HEK293 (cell line): Measurements from ENCODE around the gene FAM83F.

Experiments used
- CTCF ChIA-PET: fragments of 350-600 bp; formaldehyde crosslinking; extraction: SDS; loops from one replicate; lab custom pipeline; 2021; ENCODE audit warnings: antibody characterized with exemption; lab: Yijun Ruan, JAX
- POLR2A ChIA-PET: fragments of 300-600 bp; formaldehyde crosslinking; extraction: SDS; loops from one replicate; lab custom pipeline; 2020; ENCODE audit warnings: antibody characterized with exemption, inconsistent platforms; lab: Yijun Ruan, JAX
- H3K27ac ChIP-seq: fragments of 200-500 bp; sonication (Bioruptor generic); 2 replicates; pipeline ENCODE4 v1.5.1; 2014; ENCODE audit warnings: low read depth, low read length, control low read depth, inconsistent platforms; ENCODE audit errors: extremely low read depth
- H3K36me3 ChIP-seq, 2 experiments: fragments of 200-500 bp in 1 of 2; sonication (Bioruptor generic) in 1 of 2; 1 replicate in 1 of 2; 2 replicates in 1 of 2; pipeline ENCODE4 v1.5.1; 2014 to 2017; ENCODE audit warnings: inconsistent platforms in 2 of 2, low read length in 2 of 2; ENCODE audit not compliant: control insufficient read depth in 2 of 2, insufficient read depth in 1 of 2
- H3K4me1 ChIP-seq: fragments of 200-500 bp; sonication (Bioruptor generic); 2 replicates; pipeline ENCODE4 v1.5.1; 2014; ENCODE audit warnings: mild to moderate bottlenecking, low read length, inconsistent platforms; ENCODE audit not compliant: control insufficient read depth, insufficient read depth
- H3K4me3 ChIP-seq: 2 replicates; pipeline ENCODE4 v1.5.1; 2011; ENCODE audit warnings: low read depth, mild to moderate bottlenecking, control low read depth, low read length, moderate library complexity
- H3K9me3 ChIP-seq: fragments of 200-500 bp; sonication (Bioruptor generic); 2 replicates; pipeline ENCODE4 v1.5.1; 2014; ENCODE audit warnings: low read depth, low read length, inconsistent platforms; ENCODE audit not compliant: control insufficient read depth, insufficient read depth
- GLIS1 ChIP-seq: fragments of 450-650 bp; formaldehyde crosslinking; IDR thresholded peaks from 2 replicates; pipeline ENCODE4 v1.5.1; 2016; ENCODE audit warnings: missing biosample characterization, missing genetic modification characterization
- HIC1 ChIP-seq: fragments of 450-650 bp; formaldehyde crosslinking; IDR thresholded peaks from 2 replicates; pipeline ENCODE4 v1.5.1; 2016; ENCODE audit warnings: missing biosample characterization, missing genetic modification characterization
- IKZF3 ChIP-seq: fragments of 450-650 bp; IDR thresholded peaks from 2 replicates; pipeline ENCODE4 v1.5.0; 2018; ENCODE audit warnings: missing biosample characterization, mild to moderate bottlenecking, missing genetic modification characterization, moderate library complexity
- KLF10 ChIP-seq: fragments of 450-650 bp; IDR thresholded peaks from 2 replicates; pipeline ENCODE4 v1.5.1; 2018; ENCODE audit warnings: missing biosample characterization, mild to moderate bottlenecking, missing genetic modification characterization
- MZF1 ChIP-seq: fragments of 450-650 bp; formaldehyde crosslinking; IDR thresholded peaks from 2 replicates; pipeline ENCODE4 v1.5.1; 2017; ENCODE audit warnings: missing biosample characterization, missing genetic modification characterization, borderline replicate concordance
- OSR2 ChIP-seq: fragments of 450-650 bp; formaldehyde crosslinking; IDR thresholded peaks from 2 replicates; pipeline ENCODE4 v1.5.1; 2016; ENCODE audit warnings: missing biosample characterization, missing genetic modification characterization
- SETDB1 ChIP-seq: IDR thresholded peaks from one replicate; pipeline ENCODE4 v1.6.1; 2017; ENCODE audit warnings: mild to moderate bottlenecking, low read length, moderate library complexity, mixed read lengths; ENCODE audit not compliant: insufficient read length
- SP2 ChIP-seq: fragments of 450-650 bp; formaldehyde crosslinking; IDR thresholded peaks from 2 replicates; pipeline ENCODE4 v1.5.1; 2016; ENCODE audit warnings: missing biosample characterization, missing genetic modification characterization
- SP7 ChIP-seq: fragments of 450-650 bp; formaldehyde crosslinking; IDR thresholded peaks from 2 replicates; pipeline ENCODE4 v1.5.1; 2016; ENCODE audit warnings: missing biosample characterization, missing genetic modification characterization
- ZBTB17 ChIP-seq: fragments of 450-650 bp; formaldehyde crosslinking; IDR thresholded peaks from 2 replicates; pipeline ENCODE4 v1.5.1; 2016; ENCODE audit warnings: missing biosample characterization, missing genetic modification characterization
- ZBTB8A ChIP-seq: fragments of 450-650 bp; formaldehyde crosslinking; IDR thresholded peaks from 2 replicates; pipeline ENCODE4 v1.5.1; 2016; ENCODE audit warnings: missing biosample characterization, missing genetic modification characterization
- ZEB2 ChIP-seq: fragments of 450-650 bp; formaldehyde crosslinking; IDR thresholded peaks from 2 replicates; pipeline ENCODE4 v1.5.1; 2016; ENCODE audit warnings: missing biosample characterization, missing genetic modification characterization
- ZFP41 ChIP-seq: fragments of 450-650 bp; formaldehyde crosslinking; IDR thresholded peaks from 2 replicates; pipeline ENCODE4 v1.5.1; 2016; ENCODE audit warnings: missing biosample characterization, missing genetic modification characterization, borderline replicate concordance
- ZNF184 ChIP-seq: fragments of 450-650 bp; IDR thresholded peaks from 2 replicates; pipeline ENCODE4 v1.5.1; 2018; ENCODE audit warnings: missing biosample characterization, mild to moderate bottlenecking, missing genetic modification characterization
- ZNF335 ChIP-seq: fragments of 450-650 bp; formaldehyde crosslinking; conservative IDR thresholded peaks from 2 replicates; pipeline ENCODE4 v1.5.1; 2016; ENCODE audit warnings: missing biosample characterization, missing genetic modification characterization
- ZNF501 ChIP-seq: fragments of 450-650 bp; formaldehyde crosslinking; IDR thresholded peaks from 2 replicates; pipeline ENCODE4 v1.5.1; 2016; ENCODE audit warnings: missing biosample characterization, missing genetic modification characterization
- ZNF558 ChIP-seq: fragments of 450-650 bp; formaldehyde crosslinking; IDR thresholded peaks from 2 replicates; pipeline ENCODE4 v1.5.1; 2016; ENCODE audit warnings: missing biosample characterization, missing genetic modification characterization
- ZNF561 ChIP-seq: fragments of 450-650 bp; IDR thresholded peaks from 2 replicates; pipeline ENCODE4 v1.5.1; 2018; ENCODE audit warnings: missing biosample characterization, missing genetic modification characterization, borderline replicate concordance
- ZNF704 ChIP-seq: fragments of 450-650 bp; formaldehyde crosslinking; IDR thresholded peaks from 2 replicates; pipeline ENCODE4 v1.5.1; 2016; ENCODE audit warnings: missing biosample characterization, missing genetic modification characterization

Gene FAM83F

GRCh38 chr22:40042312-40042711, 47.6 kb downstream of the FAM83F start:
- Histone ChIP-seq H3K36me3 (no peaks in the 10 kb centered on the region), H3K27ac (no peak overlapping the region), H3K4me3 (no peak overlapping the region), H3K9me3 (no peaks in the 10 kb centered on the region), H3K4me1 (peaks cover 20% of the 10 kb centered on the region)
- no peak for TF ChIP-seq ZNF501
- TF ChIP-seq ZBTB17: 0 out of 2 replicates have a peak, but pooled peaks have one; percentile 22
- TF ChIP-seq ZNF335: no peak
- no peak for TF ChIP-seq ZBTB8A (tag by site-specific recombination)
- TF ChIP-seq OSR2 (tag by site-specific recombination): no peak
- POLR2A ChIA-PET: no interaction called here
- CTCF ChIA-PET: interaction anchor here (3.2 to 7.1 kb wide), 2 partner anchors 17 to 306 kb away, joined by 28 to 50 read pairs; no protein-coding TSS in a partner anchor

- peaks cover 20% of the 10 kb centered on the region for H3K4me1 ChIP-seq
- TF ChIP-seq SETDB1 (no peak), ZNF704 (tag by site-specific recombination) (no peak), ZNF184 (tag by site-specific recombination) (no peak), SP2 (no peak)
- TF ChIP-seq, all 188 proteins: peak for 0
- H3K4me3 ChIP-seq: no peak overlapping the region
- H3K36me3 ChIP-seq: no peaks in the 10 kb centered on the region
- H3K9me3 ChIP-seq: no peaks in the 10 kb centered on the region
- ChIA-PET POLR2A (interaction anchor here (0.9 to 3.2 kb wide), 6 partner anchors 45 to 553 kb away, joined by 3 to 72 read pairs (median 4); partner anchors contain the start of genes ADSL and TNRC6B), CTCF (interaction anchor here (0.5 to 7.1 kb wide), 5 partner anchors 18 to 509 kb away, joined by 3 to 50 read pairs (median 4); partner anchors contain the start of gene TNRC6B)
- H3K27ac ChIP-seq: no peak overlapping the region
Observed at GRCh38 chr22:40043081-40043480, 48.3 kb downstream of the FAM83F start.

- no peak for TF ChIP-seq SP7 (tag by site-specific recombination)
- peak; percentile 87; the same call in 1 of the 2 replicates for TF ChIP-seq MZF1 (tag by site-specific recombination)
- no peak for TF ChIP-seq IKZF3 (tag by site-specific recombination)
- TF ChIP-seq ZNF558 (tag by site-specific recombination): 0 out of 2 replicates have a peak, but pooled peaks have one; percentile 21
- Histone ChIP-seq H3K4me3 (peak overlapping the region; percentile 78), H3K4me1 (peaks cover 20% of the 10 kb centered on the region), H3K9me3 (no peaks in the 10 kb centered on the region), H3K36me3 (no peaks in the 10 kb centered on the region), H3K27ac (peak overlapping the region; percentile 34; the same call in 1 of the 2 replicates)
- POLR2A ChIA-PET: interaction anchor here (0.6 to 3.2 kb wide), 34 partner anchors 10 to 725 kb away, joined by 3 to 72 read pairs (median 4); partner anchors contain the start of genes ADSL, ATF4, MIEF1 and RPL3
- CTCF ChIA-PET: interaction anchor here (0.7 to 7.1 kb wide), 8 partner anchors 8 to 515 kb away, joined by 3 to 50 read pairs (median 4); partner anchors contain the start of gene TNRC6B
Observed at GRCh38 chr22:40043793-40044101, 49.0 kb downstream of the FAM83F start.

GRCh38 chr22:40044102-40044869, 49.5 kb downstream of the FAM83F start:
- H3K4me1 ChIP-seq: peaks cover 20% of the 10 kb centered on the region
- ChIA-PET CTCF (interaction anchor here (0.6 to 7.1 kb wide), 10 partner anchors 8 to 550 kb away, joined by 3 to 50 read pairs (median 4); partner anchors contain the start of gene TNRC6B), POLR2A (interaction anchor here (0.6 to 3.2 kb wide), 38 partner anchors 10 to 726 kb away, joined by 3 to 72 read pairs (median 4); partner anchors contain the start of genes ADSL, ATF4, MIEF1 and RPL3)
- H3K27ac ChIP-seq: peak overlapping the region; percentile 72
- no peaks in the 10 kb centered on the region for H3K36me3 ChIP-seq
- peak overlapping the region; percentile 99 for H3K4me3 ChIP-seq
- no peaks in the 10 kb centered on the region for H3K9me3 ChIP-seq
- TF ChIP-seq HIC1 (tag by site-specific recombination) (no peak), KLF10 (tag by site-specific recombination) (peak; percentile 97), ZEB2 (tag by site-specific recombination) (0 out of 2 replicates have a peak, but pooled peaks have one; percentile 25), GLIS1 (peak; percentile 5; the same call in 1 of the 2 replicates), ZFP41 (tag by site-specific recombination) (no peak), ZNF561 (tag by site-specific recombination) (0 out of 2 replicates have a peak, but pooled peaks have one; percentile 18)
